GM12864 (cell line): ENCODE results near the gene ID1.

Experiments used
- DNase-seq: peaks from one replicate; pipeline ENCODE4 v3.0.0-alpha.2; 2011; ENCODE audit warnings: low read depth
- H3K4me3 ChIP-seq: 2 replicates; pipeline ENCODE4 v1.5.1; 2011; ENCODE audit warnings: mild to moderate bottlenecking, low read depth, low read length, control low read depth
- TF ChIP-seq, protein P1 (sequence below): IDR thresholded peaks from 2 replicates; pipeline ENCODE4 v1.5.1; 2011; ENCODE audit warnings: low read depth, mild to moderate bottlenecking, moderate library complexity, low read length, control low read depth, inconsistent platforms; ENCODE audit errors: missing control alignments

The ID1 gene

DNA sequence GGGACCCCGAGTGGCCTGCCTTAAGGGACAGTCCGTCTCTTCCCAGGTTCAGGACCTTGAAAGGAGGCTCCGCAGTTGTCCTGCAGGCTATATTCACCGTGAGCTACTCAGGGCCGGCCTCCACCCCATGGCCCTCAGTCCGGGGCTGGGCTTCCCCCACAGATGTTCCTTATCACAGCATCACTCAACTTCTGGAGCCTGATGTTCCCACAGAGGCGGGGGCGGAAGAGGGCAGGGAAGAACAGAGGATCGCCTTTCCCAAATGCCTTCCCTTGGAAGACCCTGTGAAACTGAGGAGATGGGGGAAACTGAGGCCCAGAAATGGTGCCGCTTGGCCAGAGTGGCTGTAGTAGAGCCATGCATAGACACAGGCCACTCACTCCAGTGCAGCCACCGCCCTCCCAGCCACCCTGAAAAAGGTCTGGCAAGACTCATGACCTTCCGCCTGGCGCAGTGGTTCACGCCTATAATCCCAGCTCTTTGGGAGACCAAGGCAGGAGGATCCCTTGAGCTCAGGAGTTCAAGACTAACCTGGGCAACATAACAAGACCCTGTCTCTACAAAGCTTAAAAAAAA lies 28.3 kb downstream of the ID1 start:
- TF ChIP-seq, protein P1, sequence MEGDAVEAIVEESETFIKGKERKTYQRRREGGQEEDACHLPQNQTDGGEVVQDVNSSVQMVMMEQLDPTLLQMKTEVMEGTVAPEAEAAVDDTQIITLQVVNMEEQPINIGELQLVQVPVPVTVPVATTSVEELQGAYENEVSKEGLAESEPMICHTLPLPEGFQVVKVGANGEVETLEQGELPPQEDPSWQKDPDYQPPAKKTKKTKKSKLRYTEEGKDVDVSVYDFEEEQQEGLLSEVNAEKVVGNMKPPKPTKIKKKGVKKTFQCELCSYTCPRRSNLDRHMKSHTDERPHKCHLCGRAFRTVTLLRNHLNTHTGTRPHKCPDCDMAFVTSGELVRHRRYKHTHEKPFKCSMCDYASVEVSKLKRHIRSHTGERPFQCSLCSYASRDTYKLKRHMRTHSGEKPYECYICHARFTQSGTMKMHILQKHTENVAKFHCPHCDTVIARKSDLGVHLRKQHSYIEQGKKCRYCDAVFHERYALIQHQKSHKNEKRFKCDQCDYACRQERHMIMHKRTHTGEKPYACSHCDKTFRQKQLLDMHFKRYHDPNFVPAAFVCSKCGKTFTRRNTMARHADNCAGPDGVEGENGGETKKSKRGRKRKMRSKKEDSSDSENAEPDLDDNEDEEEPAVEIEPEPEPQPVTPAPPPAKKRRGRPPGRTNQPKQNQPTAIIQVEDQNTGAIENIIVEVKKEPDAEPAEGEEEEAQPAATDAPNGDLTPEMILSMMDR = no peak
- no peak overlapping the region for H3K4me3 ChIP-seq
- no peak for DNase-seq

DNA sequence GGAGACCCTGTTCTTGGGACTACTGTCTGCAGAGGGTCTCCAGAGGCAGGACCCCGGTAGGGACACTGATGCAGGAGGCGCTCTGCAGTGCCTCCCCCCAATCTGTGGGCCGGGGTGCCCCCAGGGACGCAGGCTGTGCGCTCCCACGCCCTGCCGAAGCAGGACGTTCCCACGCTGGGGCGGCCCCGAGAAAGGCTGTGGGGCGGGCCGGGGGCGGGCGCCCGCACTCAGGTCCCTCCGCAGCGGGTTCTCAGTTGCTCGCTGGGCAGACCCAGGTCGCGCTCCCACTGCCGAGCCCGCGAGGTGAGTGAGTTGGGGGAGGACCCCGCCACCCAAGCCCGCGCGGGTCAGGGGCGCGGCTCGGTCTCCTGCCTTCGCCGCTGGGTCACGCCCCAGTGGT lies 32.6 kb downstream of the ID1 start, which contains the start of gene COX4I2:
COX4I2 (plus strand) TSS at position 253 of the 400 bp plus-strand sequence. CDS start 1,106 bp downstream, outside the sequence.
- H3K4me3 ChIP-seq = no peak within 1 kb of the TSS
- no peak for DNase-seq
- TF ChIP-seq, protein P1 = no peak

DNA sequence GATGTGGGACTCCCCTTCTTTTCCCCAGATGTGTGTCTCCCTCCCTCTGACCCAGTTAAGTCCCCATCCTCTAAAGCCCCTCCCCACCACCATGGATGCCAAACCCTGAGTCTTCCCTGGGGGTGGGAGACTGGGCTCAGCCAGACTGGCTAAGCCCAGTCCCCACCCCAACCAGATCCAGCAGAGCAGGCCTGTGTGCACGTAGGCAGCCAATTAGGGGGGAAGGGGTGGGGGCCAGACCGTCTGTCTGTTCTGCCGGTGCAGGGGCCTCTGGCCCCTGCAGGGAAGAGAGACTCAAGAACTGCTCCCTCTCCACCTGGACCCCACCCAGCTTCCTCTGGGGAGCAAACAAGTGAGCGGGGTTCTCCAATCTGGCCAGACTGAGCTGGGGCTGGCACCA lies 33.2 kb downstream of the ID1 start:
- TF ChIP-seq, protein P1 = no peak
- no peak for DNase-seq
- no peak overlapping the region for H3K4me3 ChIP-seq

DNA sequence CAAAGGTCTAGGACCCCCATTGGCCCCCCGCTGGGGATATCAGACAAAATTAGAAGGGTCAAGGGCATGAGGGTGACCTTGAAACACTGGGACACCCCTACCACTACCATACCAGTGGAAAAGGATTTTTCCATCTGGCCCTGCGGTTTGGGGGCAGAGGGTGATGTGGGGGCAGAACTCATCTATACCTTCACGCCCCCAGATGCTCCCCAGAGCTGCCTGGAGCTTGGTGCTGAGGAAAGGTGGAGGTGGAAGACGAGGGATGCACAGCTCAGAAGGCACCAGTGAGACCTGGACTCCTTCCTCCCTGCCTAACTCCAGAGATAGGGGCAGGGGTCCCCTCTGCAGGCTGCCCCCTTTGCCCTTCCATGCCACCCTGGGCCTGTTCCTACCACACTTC lies 33.7 kb downstream of the ID1 start:
- TF ChIP-seq, protein P1 = no peak
- H3K4me3 ChIP-seq = no peak overlapping the region
- DNase-seq = no peak

DNA sequence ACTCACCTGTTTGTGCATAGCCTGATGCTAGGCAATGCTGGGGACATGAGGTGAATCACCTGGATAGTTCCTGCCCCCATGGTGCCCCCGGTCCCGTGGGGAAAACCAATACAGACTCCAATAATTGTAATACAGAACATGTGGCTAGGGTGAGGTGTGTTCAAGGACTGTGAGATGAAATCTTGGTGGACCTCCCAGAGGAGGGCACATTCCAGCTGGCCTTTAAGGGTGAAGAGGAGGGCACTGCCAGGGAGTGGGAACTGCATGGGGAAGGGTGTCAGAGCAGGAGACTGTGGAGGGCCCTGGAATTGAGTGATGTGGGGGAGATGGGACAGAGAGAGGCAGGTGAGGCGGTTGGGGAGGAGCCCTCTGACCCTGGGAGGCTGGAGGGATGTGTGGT lies 35.2 kb downstream of the ID1 start:
- DNase-seq = no peak
- H3K4me3 ChIP-seq = no peak overlapping the region
- TF ChIP-seq, protein P1 = no peak

DNA sequence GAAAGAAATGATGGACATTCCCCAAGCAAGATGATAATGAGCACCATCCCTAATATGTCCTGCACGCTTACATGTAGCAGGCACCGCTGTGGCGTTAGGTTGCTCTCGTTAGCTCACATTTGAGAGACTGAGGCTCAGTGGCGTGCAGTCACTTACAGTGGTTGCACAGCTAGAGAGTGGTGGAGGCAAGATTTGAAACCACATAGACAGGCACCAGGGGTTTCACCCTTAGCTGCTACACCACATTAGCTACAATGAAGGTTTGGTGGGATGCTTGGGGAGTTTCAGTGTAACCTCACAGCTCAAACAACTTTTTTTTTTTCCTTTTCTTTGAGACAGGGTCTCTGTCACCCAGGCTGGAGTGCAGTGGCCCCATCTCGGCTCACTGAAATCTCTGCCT lies 36.3 kb downstream of the ID1 start:
- no peak overlapping the region for H3K4me3 ChIP-seq
- DNase-seq = no peak
- TF ChIP-seq, protein P1 = no peak

DNA sequence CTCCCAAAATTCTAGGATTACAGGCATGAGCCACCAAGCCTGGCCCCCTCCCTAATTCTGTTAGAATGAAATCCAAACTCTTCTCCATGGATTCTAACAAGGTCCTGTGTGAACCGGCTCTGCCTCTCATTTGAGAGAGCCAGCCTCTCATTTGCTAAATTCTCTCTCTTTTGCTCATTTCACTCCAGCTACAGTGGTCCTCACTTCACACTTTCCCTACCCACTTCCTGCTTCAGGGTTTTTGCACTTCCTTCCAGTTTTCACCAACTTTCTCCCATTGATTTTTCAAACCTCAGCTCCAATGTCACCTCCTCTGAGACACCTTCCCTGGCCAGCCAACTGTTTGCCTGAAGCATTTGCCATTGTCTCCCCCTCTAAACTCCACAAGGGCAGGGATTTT lies 37.7 kb downstream of the ID1 start:
- TF ChIP-seq, protein P1 = no peak
- no peak for DNase-seq
- H3K4me3 ChIP-seq = no peak overlapping the region
